LNCaP clone FGC (cell line): ENCODE data around the gene NCK1.
"Not testable (repeated sequence)": the region's sequence is repeated elsewhere in the genome, so short reads cannot be mapped to it uniquely, and the experiment has no call there.

Experiments used
- DNase-seq: peaks from one replicate; pipeline ENCODE4 v3.0.0-alpha.2; 2011; ENCODE audit warnings: low read depth
- H3K4me3 ChIP-seq: 2 replicates; pipeline ENCODE4 v1.5.1; 2011; ENCODE audit warnings: mild to moderate bottlenecking, low read depth, low read length, control low read depth
- CTCF ChIP-seq: IDR thresholded peaks from 2 replicates; pipeline ENCODE4 v1.5.1; 2012; ENCODE audit warnings: mild to moderate bottlenecking; ENCODE audit not compliant: control insufficient read depth, insufficient read depth; ENCODE audit errors: extremely low read depth

The NCK1 gene

GRCh38 chr3:136901391-136901790 is 39.4 kb downstream of the NCK1 start:
- H3K4me3 ChIP-seq, result no peak overlapping the region
- TF ChIP-seq CTCF, result no peak
- DNase-seq, result no peak

- not testable (repeated sequence) for H3K4me3 ChIP-seq, DNase-seq
Observed at GRCh38 chr3:136902530-136902929, 40.5 kb downstream of the NCK1 start.

GRCh38 chr3:136903899-136904298 is 41.9 kb downstream of the NCK1 start:
- no peak for DNase-seq

GRCh38 chr3:136904746-136905145 is 42.7 kb downstream of the NCK1 start:
- no peak for TF ChIP-seq CTCF
- no peak overlapping the region for H3K4me3 ChIP-seq
- no peak for DNase-seq

More at GRCh38 chr3:136903899-136904298, 41.9 kb downstream of the NCK1 start:
- no peak for TF ChIP-seq CTCF
- H3K4me3 ChIP-seq, result no peak overlapping the region

GRCh38 chr3:136905549-136905948 is 43.5 kb downstream of the NCK1 start:
- TF ChIP-seq CTCF, result no peak
- DNase-seq, result no peak
- H3K4me3 ChIP-seq, result no peak overlapping the region

- no peak overlapping the region for H3K4me3 ChIP-seq
- no peak for TF ChIP-seq CTCF
- no peak for DNase-seq
Observed at GRCh38 chr3:136906725-136907124, 44.7 kb downstream of the NCK1 start.

GRCh38 chr3:136908297-136908696 is 46.3 kb downstream of the NCK1 start:
- no peak for DNase-seq
- no peak overlapping the region for H3K4me3 ChIP-seq
- TF ChIP-seq CTCF, result no peak
